CD4-positive, alpha-beta memory T cell (primary cell): ENCODE measurements around the gene ISLR2. TPM values are rescaled to one million over a fixed set of nuclear protein-coding genes. Genes with fewer than 3 reads are reported as not detected.
A peak's percentile ranks its signal among the peaks of the same experiment; 100 is the strongest.

Experiments used
- CTCF ChIA-PET: fragments of 350-600 bp; sonication (Branson Sonifier 250); formaldehyde crosslinking; loops from one replicate; lab custom pipeline; 2021; ENCODE audit warnings: inconsistent platforms; ENCODE audit not compliant: partially characterized antibody; lab: Charles Lee
- POLR2A ChIA-PET: fragments of 350-600 bp; sonication (Branson Sonifier 250); formaldehyde crosslinking; loops from one replicate; lab custom pipeline; 2021; ENCODE audit not compliant: partially characterized antibody; lab: Charles Lee
- DNase-seq, 5 donors: peaks; one replicate each; pipeline versions ENCODE4 v3.0.0 to v3.0.0-alpha.2; 2020 to 2022; ENCODE audit warnings: mixed read lengths in 1 of 5
- H3K27ac ChIP-seq: one replicate; pipeline ENCODE4 v1.7.0; 2013; ENCODE audit warnings: low read depth, low read length
- H3K27me3 ChIP-seq: 2 replicates; pipeline ENCODE4 v1.7.0; 2013; ENCODE audit warnings: mild to moderate bottlenecking, low read length, moderate library complexity; ENCODE audit not compliant: insufficient read depth
- H3K36me3 ChIP-seq: 2 replicates; pipeline ENCODE4 v1.7.0; 2013; ENCODE audit warnings: mild to moderate bottlenecking, low read length, moderate library complexity; ENCODE audit not compliant: insufficient read depth
- H3K4me1 ChIP-seq: 2 replicates; pipeline ENCODE4 v1.7.0; 2013; ENCODE audit warnings: mild to moderate bottlenecking, low read length, moderate library complexity; ENCODE audit not compliant: insufficient read depth
- H3K4me3 ChIP-seq, 2 donors: one replicate each; pipeline ENCODE4 v1.7.0; 2013; ENCODE audit warnings: low read length in 2 of 2, mild to moderate bottlenecking in 1 of 2
- H3K9me3 ChIP-seq, 2 donors: one replicate each; pipeline ENCODE4 v1.7.0; 2013; ENCODE audit warnings: low read length in 2 of 2, control low read depth in 1 of 2; ENCODE audit not compliant: control insufficient read depth in 1 of 2
- H3K27ac Mint-ChIP-seq, 7 donors: one replicate each; pipeline ENCODE4 v1.8.0; 2020 to 2021; ENCODE audit warnings: mixed read lengths in 7 of 7, mild to moderate bottlenecking in 6 of 7, inconsistent platforms in 3 of 7, moderate library complexity in 3 of 7
- H3K27me3 Mint-ChIP-seq, 2 donors: one replicate each; pipeline ENCODE4 v1.8.0; 2020 to 2021; ENCODE audit warnings: mixed read lengths in 2 of 2
- H3K36me3 Mint-ChIP-seq, 2 donors: one replicate each; pipeline ENCODE4 v1.8.0; 2020 to 2021; ENCODE audit warnings: mixed read lengths in 2 of 2, inconsistent platforms in 1 of 2, mild to moderate bottlenecking in 1 of 2
- H3K4me1 Mint-ChIP-seq, 4 donors: one replicate each; pipeline ENCODE4 v1.8.0; 2020 to 2021; ENCODE audit warnings: mixed read lengths in 4 of 4, mild to moderate bottlenecking in 1 of 4
- H3K4me3 Mint-ChIP-seq, 8 donors: one replicate each; pipeline ENCODE4 v1.8.0; 2020 to 2021; ENCODE audit warnings: mixed read lengths in 8 of 8, mild to moderate bottlenecking in 7 of 8, moderate library complexity in 6 of 8, inconsistent platforms in 3 of 8
- H3K9me3 Mint-ChIP-seq, 8 donors: one replicate each; pipeline ENCODE4 v1.8.0; 2020 to 2021; ENCODE audit warnings: mixed read lengths in 8 of 8, mild to moderate bottlenecking in 5 of 8, inconsistent platforms in 3 of 8, moderate library complexity in 1 of 8
- intact Hi-C: fragments of 100-400 bp; cut with micrococcal nuclease; formaldehyde crosslinking; loops from one replicate; pipeline ENCODE4 v1.15.1; 2023
- polyA plus RNA-seq, 2 donors: library from polyadenylated mRNA; unstranded; fragments of 300-500 nt; fragmentation: Illumina TruSeq; gene quantifications; one replicate each; pipeline ENCODE4 v1.2.3, GENCODE V29; 2021
- total RNA-seq, 2 experiments: library from RNA; stranded (reverse); gene quantifications; one replicate each; pipeline ENCODE4 v1.2.3, GENCODE V29; 2021

The ISLR2 gene
- total and polyA plus RNA-seq, 4 experiments from 2014 or later = not detected

- DNase-seq = no peak
- H3K4me3 Mint-ChIP-seq = no peak overlapping the region
- Histone ChIP-seq H3K4me3 (no peak overlapping the region), H3K36me3 (no peaks in the 10 kb centered on the region), H3K4me1 (no peaks in the 10 kb centered on the region), H3K9me3 (no peaks in the 10 kb centered on the region), H3K27ac (no peak overlapping the region), H3K27me3 (no peaks in the 10 kb centered on the region)
- ChIA-PET CTCF (no interaction called here), POLR2A (no interaction called here)
- no peaks in the 10 kb centered on the region for H3K4me1 Mint-ChIP-seq
- no peak overlapping the region for H3K27ac Mint-ChIP-seq
- H3K36me3 Mint-ChIP-seq = no peaks in the 10 kb centered on the region
- no peaks in the 10 kb centered on the region for H3K27me3 Mint-ChIP-seq
- H3K9me3 Mint-ChIP-seq = no peaks in the 10 kb centered on the region
- intact Hi-C loops = no loop called here
Observed at GRCh38 chr15:74170071-74170844, 39.9 kb downstream of the ISLR2 start.

GRCh38 chr15:74170875-74171578, 40.6 kb downstream of the ISLR2 start:
- Mint-ChIP-seq H3K4me1 (no peaks in the 10 kb centered on the region), H3K27ac (no peak overlapping the region), H3K4me3 (no peak overlapping the region), H3K9me3 (no peaks in the 10 kb centered on the region), H3K36me3 (no peaks in the 10 kb centered on the region), H3K27me3 (no peaks in the 10 kb centered on the region)
- H3K4me3 ChIP-seq = no peak overlapping the region
- H3K27ac ChIP-seq = no peak overlapping the region
- H3K36me3 ChIP-seq = no peaks in the 10 kb centered on the region
- no peaks in the 10 kb centered on the region for H3K4me1 ChIP-seq
- no peaks in the 10 kb centered on the region for H3K27me3 ChIP-seq
- no peak for DNase-seq
- ChIA-PET CTCF (no interaction called here), POLR2A (no interaction called here)
- intact Hi-C loops = no loop called here
- H3K9me3 ChIP-seq = no peaks in the 10 kb centered on the region

- DNase-seq = no peak
- Mint-ChIP-seq H3K9me3 (peaks cover 0 to 2% (median 0%) of the 10 kb centered on the region in 8 donors), H3K36me3 (no peaks in the 10 kb centered on the region), H3K27ac (no peak overlapping the region), H3K4me3 (no peak overlapping the region), H3K27me3 (peaks cover 0 to 1% of the 10 kb centered on the region in 2 donors), H3K4me1 (no peaks in the 10 kb centered on the region)
- Histone ChIP-seq H3K36me3 (no peaks in the 10 kb centered on the region), H3K27ac (no peak overlapping the region), H3K9me3 (no peaks in the 10 kb centered on the region), H3K27me3 (no peaks in the 10 kb centered on the region), H3K4me3 (no peak overlapping the region), H3K4me1 (no peaks in the 10 kb centered on the region)
- ChIA-PET POLR2A (no interaction called here), CTCF (no interaction called here)
- intact Hi-C loops = no loop called here
Observed at GRCh38 chr15:74171965-74172541, 41.7 kb downstream of the ISLR2 start.

- no peak for DNase-seq
- Mint-ChIP-seq H3K9me3 (peaks cover 0 to 2% (median 0%) of the 10 kb centered on the region in 8 donors), H3K4me3 (no peak overlapping the region), H3K27ac (peak overlapping the region in 1 of 7 donors; percentile 16), H3K36me3 (no peaks in the 10 kb centered on the region), H3K27me3 (peaks cover 0 to 3% of the 10 kb centered on the region in 2 donors), H3K4me1 (no peaks in the 10 kb centered on the region)
- no peak overlapping the region for H3K4me3 ChIP-seq
- H3K4me1 ChIP-seq = no peaks in the 10 kb centered on the region
- no peaks in the 10 kb centered on the region for H3K9me3 ChIP-seq
- H3K27me3 ChIP-seq = no peaks in the 10 kb centered on the region
- ChIA-PET CTCF (no interaction called here), POLR2A (no interaction called here)
- H3K36me3 ChIP-seq = no peaks in the 10 kb centered on the region
- intact Hi-C loops = no loop called here
- H3K27ac ChIP-seq = no peak overlapping the region
Observed at GRCh38 chr15:74172701-74173379, 42.5 kb downstream of the ISLR2 start.

DNA sequence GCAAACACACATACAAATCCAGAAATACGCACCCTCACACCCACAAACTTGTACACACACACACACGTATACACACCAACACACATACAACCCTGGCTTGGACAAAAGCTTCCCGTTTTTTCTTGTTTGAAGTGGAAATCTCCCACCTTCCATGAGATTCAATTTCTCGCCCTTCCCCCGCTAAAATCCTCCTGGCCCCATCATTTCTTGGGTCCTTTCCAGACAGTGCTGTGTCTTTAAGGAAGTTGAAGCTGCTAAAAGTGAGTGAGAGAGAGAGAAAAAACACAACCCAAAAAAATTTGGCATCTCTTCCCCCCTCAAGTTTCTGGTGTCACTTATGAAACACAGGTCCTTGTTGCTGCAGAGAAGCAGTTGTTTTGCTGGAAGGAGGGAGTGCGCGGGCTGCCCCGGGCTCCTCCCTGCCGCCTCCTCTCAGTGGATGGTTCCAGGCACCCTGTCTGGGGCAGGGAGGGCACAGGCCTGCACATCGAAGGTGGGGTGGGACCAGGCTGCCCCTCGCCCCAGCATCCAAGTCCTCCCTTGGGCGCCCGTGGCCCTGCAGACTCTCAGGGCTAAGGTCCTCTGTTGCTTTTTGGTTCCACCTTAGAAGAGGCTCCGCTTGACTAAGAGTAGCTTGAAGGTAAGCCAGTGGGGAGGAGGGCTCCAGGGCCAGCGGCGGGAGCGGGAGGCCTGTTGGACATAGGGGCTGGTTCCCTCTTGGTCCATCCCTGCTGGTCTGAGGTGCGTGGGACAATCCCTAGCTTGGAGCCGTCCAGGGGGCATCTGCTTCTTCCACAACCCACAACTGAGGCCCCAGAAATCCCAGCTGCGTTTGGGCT, 43.2 kb downstream of the ISLR2 start, which contains the start of gene ISLR:
Gene ISLR (plus strand): TSS at position 331 of the 839 bp plus-strand sequence. CDS start 1,149 bp downstream, outside the sequence.
- Mint-ChIP-seq H3K27me3 (peaks cover 0 to 3% of the 10 kb centered on the region in 2 donors), H3K27ac (peak within 1 kb of the TSS in 1 of 7 donors; percentile 16), H3K9me3 (peaks cover 0 to 2% (median 0%) of the 10 kb centered on the region in 8 donors), H3K4me1 (no peaks in the 10 kb centered on the region), H3K36me3 (no peaks in the 10 kb centered on the region), H3K4me3 (no peak within 1 kb of the TSS)
- ChIA-PET CTCF (interaction anchor here (1.2 kb wide), 1 partner anchor 8 kb away, joined by 3 read pairs; no protein-coding TSS in a partner anchor), POLR2A (no interaction called here)
- intact Hi-C loops = no loop called here
- Histone ChIP-seq H3K9me3 (no peaks in the 10 kb centered on the region), H3K4me1 (no peaks in the 10 kb centered on the region), H3K27ac (no peak within 1 kb of the TSS), H3K27me3 (no peaks in the 10 kb centered on the region), H3K36me3 (no peaks in the 10 kb centered on the region), H3K4me3 (no peak within 1 kb of the TSS)
- no peak for DNase-seq

DNA sequence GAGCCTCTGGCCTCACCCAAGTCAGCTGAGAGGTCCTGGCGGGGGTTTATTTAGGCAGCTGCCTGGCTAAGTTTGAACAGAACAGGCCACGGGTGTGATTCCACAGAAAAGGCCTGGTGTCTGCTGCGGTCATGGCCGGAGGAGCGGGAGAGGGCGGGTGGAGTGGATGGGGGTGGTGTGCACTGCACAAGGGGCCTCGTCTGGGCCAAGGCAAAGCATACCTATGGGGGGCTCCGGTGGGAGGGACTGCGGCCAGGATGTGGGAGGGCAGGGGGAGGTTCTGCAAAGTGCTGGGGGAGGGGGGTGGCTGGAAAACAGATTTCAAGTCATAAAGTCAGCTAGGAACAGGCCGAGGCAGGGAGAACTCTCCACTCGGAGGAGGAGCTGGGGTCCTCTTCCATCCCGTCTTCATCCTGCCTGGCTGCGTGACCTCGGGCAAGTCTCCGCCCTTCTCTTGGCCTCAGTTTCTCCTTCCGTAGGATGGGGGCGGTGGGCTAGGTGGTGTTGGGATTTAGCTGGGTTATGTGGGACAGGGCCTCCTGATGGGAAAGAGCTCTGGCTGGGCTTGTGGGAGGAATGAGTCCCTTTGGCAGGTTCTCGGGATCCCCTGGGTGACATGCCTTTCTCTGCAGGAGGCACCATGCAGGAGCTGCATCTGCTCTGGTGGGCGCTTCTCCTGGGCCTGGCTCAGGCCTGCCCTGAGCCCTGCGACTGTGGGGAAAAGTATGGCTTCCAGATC, 44.0 kb downstream of the ISLR2 start:
- Mint-ChIP-seq H3K27ac (no peak overlapping the region), H3K4me1 (no peaks in the 10 kb centered on the region), H3K27me3 (peaks cover 3 to 4% of the 10 kb centered on the region in 2 donors), H3K4me3 (no peak overlapping the region), H3K36me3 (no peaks in the 10 kb centered on the region), H3K9me3 (peaks cover 0 to 2% (median 0%) of the 10 kb centered on the region in 8 donors)
- ChIA-PET POLR2A (no interaction called here), CTCF (interaction anchor here (1.2 kb wide), 1 partner anchor 9 kb away, joined by 3 read pairs; no protein-coding TSS in a partner anchor)
- DNase-seq = no peak
- no peaks in the 10 kb centered on the region for H3K36me3 ChIP-seq
- no peak overlapping the region for H3K27ac ChIP-seq
- no peaks in the 10 kb centered on the region for H3K9me3 ChIP-seq
- H3K4me3 ChIP-seq = no peak overlapping the region
- intact Hi-C loops = no loop called here
- H3K4me1 ChIP-seq = no peaks in the 10 kb centered on the region
- no peaks in the 10 kb centered on the region for H3K27me3 ChIP-seq
